Panc1 (cell line): ENCODE measurements around the gene FBXO30. TPM values are rescaled to one million over a fixed set of nuclear protein-coding genes. Genes with fewer than 3 reads are reported as not detected.

ENCODE experiments used
- ATAC-seq: fragments of 200-7000 bp; cut with Tn5 transposase; 2 replicates; pipeline ENCODE4 v1.9.1; 2020; ENCODE audit warnings: mild to moderate bottlenecking, moderate library complexity
- BruUV-seq: library from RNA; stranded (reverse); fragments of 400-500 nt; replicated peaks from 2 replicates; lab custom pipeline; 2021; lab: Mats Ljungman, UMichigan
- CTCF ChIA-PET: fragments of 300-600 bp; sonication (Branson Sonifier 250); formaldehyde crosslinking; loops from one replicate; lab custom pipeline; 2022; ENCODE audit warnings: antibody characterized with exemption; lab: Charles Lee
- POLR2A ChIA-PET: fragments of 300-600 bp; sonication (Branson Sonifier 250); formaldehyde crosslinking; loops from one replicate; lab custom pipeline; 2022; ENCODE audit warnings: antibody characterized with exemption; lab: Charles Lee
- DNase-seq: peaks from one replicate; pipeline ENCODE4 v3.0.0-alpha.2; 2010; ENCODE audit warnings: low read depth, low spot score
- H3K27ac ChIP-seq: 2 replicates; pipeline ENCODE4 v1.5.1; 2011; ENCODE audit warnings: mild to moderate bottlenecking, low read length, inconsistent platforms
- H3K27me3 ChIP-seq: fragments of 200-500 bp; sonication (Bioruptor generic); 2 replicates; pipeline ENCODE4 v1.6.0; 2014; ENCODE audit warnings: low read length, inconsistent platforms; ENCODE audit not compliant: control insufficient read depth, insufficient read depth
- H3K36me3 ChIP-seq: fragments of 200-500 bp; sonication (Bioruptor generic); 2 replicates; pipeline ENCODE4 v1.5.1; 2014; ENCODE audit warnings: inconsistent platforms, mild to moderate bottlenecking, low read length, moderate library complexity; ENCODE audit not compliant: control insufficient read depth, insufficient read depth
- H3K4me1 ChIP-seq: 2 replicates; pipeline ENCODE4 v1.5.1; 2011; ENCODE audit warnings: inconsistent platforms, mild to moderate bottlenecking, low read length, moderate library complexity; ENCODE audit not compliant: control insufficient read depth, insufficient read depth
- H3K4me3 ChIP-seq, 2 experiments: 2 replicates each; pipeline ENCODE4 v1.5.1; 2011 to 2012; ENCODE audit warnings: low read depth in 2 of 2, low read length in 2 of 2, mild to moderate bottlenecking in 2 of 2, inconsistent platforms in 1 of 2, moderate library complexity in 1 of 2
- H3K9me3 ChIP-seq: fragments of 200-500 bp; sonication (Bioruptor generic); 2 replicates; pipeline ENCODE4 v1.5.1; 2014; ENCODE audit warnings: low read depth, mild to moderate bottlenecking, inconsistent platforms, low read length, moderate library complexity; ENCODE audit not compliant: control insufficient read depth, insufficient read depth
- POLR2AphosphoS5 ChIP-seq: IDR thresholded peaks from 2 replicates; pipeline ENCODE4 v1.6.1; 2012; ENCODE audit warnings: mild to moderate bottlenecking, low read depth, low read length, moderate library complexity
- SIN3A ChIP-seq: IDR thresholded peaks from 2 replicates; pipeline ENCODE4 v1.6.1; 2012; ENCODE audit warnings: low read depth, mild to moderate bottlenecking, low read length, moderate library complexity, borderline replicate concordance; ENCODE audit not compliant: insufficient read depth
- TCF7L2 ChIP-seq: IDR thresholded peaks from 2 replicates; pipeline ENCODE4 v1.6.1; 2011; ENCODE audit warnings: mild to moderate bottlenecking, low read depth, low read length, inconsistent platforms
- in situ Hi-C: cut with HindIII; loops from 2 replicates; pipeline ENCODE4 v1.10.0; 2016; ENCODE audit warnings: low sequenced_read_pairs, low pct_unique_long_range_greater_than_20kb
- intact Hi-C: fragments of 100-400 bp; cut with micrococcal nuclease; formaldehyde crosslinking; loops from one replicate; pipeline ENCODE4 v1.10.0; 2022; ENCODE audit not compliant: unreplicated experiment
- total RNA-seq: library from RNA; stranded (reverse); gene quantifications from one replicate; pipeline ENCODE4 v1.2.1, GENCODE V29; 2021; ENCODE audit not compliant: unreplicated experiment
- TF ChIP-seq, protein P1 (sequence below): fragments of 450-650 bp; IDR thresholded peaks from 2 replicates; pipeline ENCODE4 v1.5.1; 2017; ENCODE audit warnings: mild to moderate bottlenecking
- TF ChIP-seq, protein P2 (sequence below), 2 experiments: IDR thresholded peaks; 2 replicates each; pipeline ENCODE4 v1.6.1; 2011 to 2012; ENCODE audit warnings: low read depth in 2 of 2, control low read depth in 1 of 2, low read length in 1 of 2, mild to moderate bottlenecking in 1 of 2, moderate library complexity in 1 of 2; ENCODE audit not compliant: insufficient read depth in 1 of 2

The FBXO30 gene
- total RNA-seq, 1 experiment from 2014 or later = 9.5 TPM

GRCh38 chr6:145745861-145746260 is 68.7 kb downstream of the FBXO30 start:
- no peak for DNase-seq
- Histone ChIP-seq H3K4me3 (no peak overlapping the region), H3K27me3 (no peaks in the 10 kb centered on the region), H3K9me3 (no peaks in the 10 kb centered on the region), H3K4me1 (no peaks in the 10 kb centered on the region), H3K27ac (no peak overlapping the region), H3K36me3 (no peaks in the 10 kb centered on the region)
- no peak for ATAC-seq
- intact Hi-C loops (no loop called here), in situ Hi-C loops (no loop called here)
- CTCF ChIA-PET = no interaction called here
- TF ChIP-seq POLR2AphosphoS5 (no peak), SIN3A (no peak), TCF7L2 (no peak)
- TF ChIP-seq, protein P1, sequence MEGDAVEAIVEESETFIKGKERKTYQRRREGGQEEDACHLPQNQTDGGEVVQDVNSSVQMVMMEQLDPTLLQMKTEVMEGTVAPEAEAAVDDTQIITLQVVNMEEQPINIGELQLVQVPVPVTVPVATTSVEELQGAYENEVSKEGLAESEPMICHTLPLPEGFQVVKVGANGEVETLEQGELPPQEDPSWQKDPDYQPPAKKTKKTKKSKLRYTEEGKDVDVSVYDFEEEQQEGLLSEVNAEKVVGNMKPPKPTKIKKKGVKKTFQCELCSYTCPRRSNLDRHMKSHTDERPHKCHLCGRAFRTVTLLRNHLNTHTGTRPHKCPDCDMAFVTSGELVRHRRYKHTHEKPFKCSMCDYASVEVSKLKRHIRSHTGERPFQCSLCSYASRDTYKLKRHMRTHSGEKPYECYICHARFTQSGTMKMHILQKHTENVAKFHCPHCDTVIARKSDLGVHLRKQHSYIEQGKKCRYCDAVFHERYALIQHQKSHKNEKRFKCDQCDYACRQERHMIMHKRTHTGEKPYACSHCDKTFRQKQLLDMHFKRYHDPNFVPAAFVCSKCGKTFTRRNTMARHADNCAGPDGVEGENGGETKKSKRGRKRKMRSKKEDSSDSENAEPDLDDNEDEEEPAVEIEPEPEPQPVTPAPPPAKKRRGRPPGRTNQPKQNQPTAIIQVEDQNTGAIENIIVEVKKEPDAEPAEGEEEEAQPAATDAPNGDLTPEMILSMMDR = no peak
- TF ChIP-seq, protein P2, sequence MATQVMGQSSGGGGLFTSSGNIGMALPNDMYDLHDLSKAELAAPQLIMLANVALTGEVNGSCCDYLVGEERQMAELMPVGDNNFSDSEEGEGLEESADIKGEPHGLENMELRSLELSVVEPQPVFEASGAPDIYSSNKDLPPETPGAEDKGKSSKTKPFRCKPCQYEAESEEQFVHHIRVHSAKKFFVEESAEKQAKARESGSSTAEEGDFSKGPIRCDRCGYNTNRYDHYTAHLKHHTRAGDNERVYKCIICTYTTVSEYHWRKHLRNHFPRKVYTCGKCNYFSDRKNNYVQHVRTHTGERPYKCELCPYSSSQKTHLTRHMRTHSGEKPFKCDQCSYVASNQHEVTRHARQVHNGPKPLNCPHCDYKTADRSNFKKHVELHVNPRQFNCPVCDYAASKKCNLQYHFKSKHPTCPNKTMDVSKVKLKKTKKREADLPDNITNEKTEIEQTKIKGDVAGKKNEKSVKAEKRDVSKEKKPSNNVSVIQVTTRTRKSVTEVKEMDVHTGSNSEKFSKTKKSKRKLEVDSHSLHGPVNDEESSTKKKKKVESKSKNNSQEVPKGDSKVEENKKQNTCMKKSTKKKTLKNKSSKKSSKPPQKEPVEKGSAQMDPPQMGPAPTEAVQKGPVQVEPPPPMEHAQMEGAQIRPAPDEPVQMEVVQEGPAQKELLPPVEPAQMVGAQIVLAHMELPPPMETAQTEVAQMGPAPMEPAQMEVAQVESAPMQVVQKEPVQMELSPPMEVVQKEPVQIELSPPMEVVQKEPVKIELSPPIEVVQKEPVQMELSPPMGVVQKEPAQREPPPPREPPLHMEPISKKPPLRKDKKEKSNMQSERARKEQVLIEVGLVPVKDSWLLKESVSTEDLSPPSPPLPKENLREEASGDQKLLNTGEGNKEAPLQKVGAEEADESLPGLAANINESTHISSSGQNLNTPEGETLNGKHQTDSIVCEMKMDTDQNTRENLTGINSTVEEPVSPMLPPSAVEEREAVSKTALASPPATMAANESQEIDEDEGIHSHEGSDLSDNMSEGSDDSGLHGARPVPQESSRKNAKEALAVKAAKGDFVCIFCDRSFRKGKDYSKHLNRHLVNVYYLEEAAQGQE (IDR thresholded peaks at IDR 0.05; ENCODE audit: insufficient read depth in 1 of 2, low read depth in 2 of 2, low read length in 1 of 2) = no peak
- no TSS peak for BruUV-seq
- POLR2A ChIA-PET = no interaction called here

DNA sequence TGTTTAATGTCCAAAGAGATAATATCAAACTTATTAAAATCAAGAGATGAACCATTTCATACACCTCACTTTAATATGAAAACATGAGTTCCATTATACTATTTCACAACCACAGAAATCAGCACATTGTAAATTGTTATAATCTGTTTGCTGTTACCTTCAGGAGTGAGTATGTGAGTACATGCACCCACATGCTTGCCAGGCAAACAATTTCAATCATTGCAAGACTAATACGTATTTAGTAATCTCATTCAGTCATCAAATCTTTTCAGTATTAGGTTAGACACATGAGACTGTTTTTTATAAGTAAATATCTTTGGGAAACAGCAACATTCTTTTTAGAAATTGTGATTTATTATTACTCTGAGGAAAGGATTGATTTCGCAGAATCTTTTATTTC is 70.0 kb downstream of the FBXO30 start:
- POLR2A ChIA-PET = no interaction called here
- in situ Hi-C loops = no loop called here

More for the DNA sequence above, 70.0 kb downstream of the FBXO30 start:
- no peak overlapping the region for H3K27ac ChIP-seq
- ATAC-seq (no peak), DNase-seq (no peak)
- no TSS peak for BruUV-seq
- CTCF ChIA-PET = no interaction called here
- H3K9me3 ChIP-seq = no peaks in the 10 kb centered on the region
- no peak overlapping the region for H3K4me3 ChIP-seq
- TF ChIP-seq, protein P2 (IDR thresholded peaks at IDR 0.05; ENCODE audit: insufficient read depth in 1 of 2, low read depth in 2 of 2, low read length in 1 of 2) = no peak
- TF ChIP-seq TCF7L2 (no peak), POLR2AphosphoS5 (no peak), SIN3A (no peak)
- TF ChIP-seq, protein P1 = no peak
- no peaks in the 10 kb centered on the region for H3K4me1 ChIP-seq
- no peaks in the 10 kb centered on the region for H3K36me3 ChIP-seq
- intact Hi-C loops = no loop called here
- no peaks in the 10 kb centered on the region for H3K27me3 ChIP-seq
